CD8-positive, alpha-beta memory T cell (primary cell): ENCODE data around the gene NCOR2. TPM values are rescaled to one million over a fixed set of nuclear protein-coding genes. Genes with fewer than 3 reads are reported as not detected.

Experiments
- CTCF ChIA-PET: fragments of 350-600 bp; sonication (Branson Sonifier 250); formaldehyde crosslinking; loops from one replicate; lab custom pipeline; 2021; ENCODE audit warnings: antibody characterized with exemption; lab: Charles Lee
- POLR2A ChIA-PET: fragments of 350-600 bp; sonication (Branson Sonifier 250); formaldehyde crosslinking; loops from one replicate; lab custom pipeline; 2021; ENCODE audit warnings: antibody characterized with exemption; lab: Charles Lee
- DNase-seq, 5 donors: peaks; one replicate each; pipeline versions ENCODE4 v3.0.0 to v3.0.0-alpha.2; 2020 to 2022; ENCODE audit warnings: mixed read lengths in 1 of 5
- H3K27ac ChIP-seq: one replicate; pipeline ENCODE4 v1.7.0; 2013; ENCODE audit warnings: low read depth, mild to moderate bottlenecking, low read length, moderate library complexity
- H3K27me3 ChIP-seq: 2 replicates; pipeline ENCODE4 v1.7.0; 2013; ENCODE audit warnings: low read length, mild to moderate bottlenecking; ENCODE audit not compliant: insufficient read depth, poor library complexity, severe bottlenecking
- H3K36me3 ChIP-seq: 2 replicates; pipeline ENCODE4 v1.7.0; 2013; ENCODE audit warnings: mild to moderate bottlenecking, low read length, moderate library complexity; ENCODE audit not compliant: insufficient read depth
- H3K4me1 ChIP-seq: 2 replicates; pipeline ENCODE4 v1.7.0; 2013; ENCODE audit warnings: mild to moderate bottlenecking, low read length, moderate library complexity; ENCODE audit not compliant: insufficient read depth
- H3K4me3 ChIP-seq: 2 replicates; pipeline ENCODE4 v1.7.0; 2013; ENCODE audit warnings: mild to moderate bottlenecking, low read length
- H3K9me3 ChIP-seq: 2 replicates; pipeline ENCODE4 v1.7.0; 2013; ENCODE audit warnings: mild to moderate bottlenecking, low read length
- H3K27ac Mint-ChIP-seq, 8 donors: one replicate each; pipeline ENCODE4 v1.8.0; 2020 to 2021; ENCODE audit warnings: mixed read lengths in 8 of 8, mild to moderate bottlenecking in 6 of 8, inconsistent platforms in 3 of 8, moderate library complexity in 3 of 8
- H3K27me3 Mint-ChIP-seq, 2 donors: one replicate each; pipeline ENCODE4 v1.8.0; 2020 to 2021; ENCODE audit warnings: mixed read lengths in 2 of 2, mild to moderate bottlenecking in 1 of 2, moderate library complexity in 1 of 2
- H3K36me3 Mint-ChIP-seq, 3 donors: one replicate each; pipeline ENCODE4 v1.8.0; 2020 to 2021; ENCODE audit warnings: mixed read lengths in 3 of 3, inconsistent platforms in 1 of 3, mild to moderate bottlenecking in 1 of 3
- H3K4me1 Mint-ChIP-seq, 3 donors: one replicate each; pipeline ENCODE4 v1.8.0; 2020 to 2021; ENCODE audit warnings: mixed read lengths in 3 of 3, inconsistent platforms in 1 of 3, mild to moderate bottlenecking in 1 of 3
- H3K4me3 Mint-ChIP-seq, 7 donors: one replicate each; pipeline ENCODE4 v1.8.0; 2020 to 2021; ENCODE audit warnings: mixed read lengths in 7 of 7, mild to moderate bottlenecking in 6 of 7, moderate library complexity in 4 of 7, inconsistent platforms in 2 of 7
- H3K9me3 Mint-ChIP-seq, 5 donors: one replicate each; pipeline ENCODE4 v1.8.0; 2020 to 2022; ENCODE audit warnings: mixed read lengths in 5 of 5, mild to moderate bottlenecking in 3 of 5, moderate library complexity in 2 of 5, inconsistent platforms in 1 of 5
- polyA plus RNA-seq: library from polyadenylated mRNA; unstranded; fragments of 300-500 nt; fragmentation: Illumina TruSeq; gene quantifications from one replicate; pipeline ENCODE4 v1.2.3, GENCODE V29; 2021
- total RNA-seq, 2 experiments: library from RNA; stranded (reverse); gene quantifications; one replicate each; pipeline ENCODE4 v1.2.3, GENCODE V29; 2021

NCOR2 gene
- total and polyA plus RNA-seq, 3 experiments from 2014 or later: 16.7 to 97.4 (median 96.6) TPM

DNA sequence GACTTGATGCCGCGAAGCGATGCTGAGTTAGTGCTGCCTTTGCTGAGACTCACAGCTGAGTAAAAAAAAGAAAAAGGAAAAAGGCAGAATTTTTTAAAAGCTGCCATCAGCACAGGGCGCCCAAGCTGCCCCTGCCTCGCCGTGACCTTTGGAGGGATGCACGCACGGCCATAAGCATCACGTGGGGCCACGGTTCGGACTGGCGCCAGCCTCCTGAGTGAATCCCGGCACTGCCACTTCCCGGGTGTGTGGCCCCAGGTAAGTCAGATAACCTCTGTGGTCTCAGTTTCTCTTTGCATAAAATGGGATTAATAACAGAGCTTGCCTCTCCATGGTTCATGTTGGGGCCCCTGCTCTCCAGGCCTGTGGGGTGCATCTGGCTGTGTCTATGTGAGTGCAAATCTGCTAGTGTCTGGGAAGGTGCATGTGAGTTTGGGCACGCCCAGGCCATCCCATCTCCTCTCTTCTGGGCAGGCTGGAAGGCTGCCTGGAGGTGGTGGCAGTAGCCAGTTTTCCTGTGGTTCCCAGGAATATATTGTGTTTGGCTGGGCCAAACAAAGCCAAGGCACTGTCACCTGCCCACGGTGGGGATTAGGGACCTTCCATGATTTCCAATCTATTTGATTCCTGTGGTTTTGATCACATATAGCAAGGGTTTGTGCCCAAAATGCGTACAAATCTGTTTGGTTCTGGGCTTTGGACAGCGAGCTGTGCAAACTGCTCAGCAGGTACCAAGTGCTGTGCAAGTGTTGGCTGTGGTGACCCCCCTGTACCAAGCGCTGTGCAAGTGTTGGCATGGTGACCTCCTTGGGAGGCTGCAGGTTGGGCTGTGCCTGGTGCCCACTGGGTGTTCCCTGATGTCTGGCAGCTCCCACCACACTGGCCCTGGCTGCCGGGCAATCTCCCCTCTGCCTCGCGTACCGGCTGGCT is 43.5 kb upstream of the NCOR2 start:
- Mint-ChIP-seq H3K4me1 (peaks cover 24 to 37% (median 35%) of the 10 kb centered on the region in 3 donors), H3K4me3 (peak overlapping the region in 1 of 7 donors; percentile 37), H3K9me3 (no peaks in the 10 kb centered on the region), H3K27ac (no peak overlapping the region), H3K36me3 (peaks cover 0 to 2% (median 0%) of the 10 kb centered on the region in 3 donors), H3K27me3 (peaks cover 0 to 1% of the 10 kb centered on the region in 2 donors)
- Histone ChIP-seq H3K27ac (no peak overlapping the region), H3K4me3 (no peak overlapping the region), H3K27me3 (no peaks in the 10 kb centered on the region), H3K4me1 (peaks cover 30% of the 10 kb centered on the region), H3K9me3 (no peaks in the 10 kb centered on the region), H3K36me3 (no peaks in the 10 kb centered on the region)
- DNase-seq: no peak
- ChIA-PET CTCF (no interaction called here), POLR2A (no interaction called here)

DNA sequence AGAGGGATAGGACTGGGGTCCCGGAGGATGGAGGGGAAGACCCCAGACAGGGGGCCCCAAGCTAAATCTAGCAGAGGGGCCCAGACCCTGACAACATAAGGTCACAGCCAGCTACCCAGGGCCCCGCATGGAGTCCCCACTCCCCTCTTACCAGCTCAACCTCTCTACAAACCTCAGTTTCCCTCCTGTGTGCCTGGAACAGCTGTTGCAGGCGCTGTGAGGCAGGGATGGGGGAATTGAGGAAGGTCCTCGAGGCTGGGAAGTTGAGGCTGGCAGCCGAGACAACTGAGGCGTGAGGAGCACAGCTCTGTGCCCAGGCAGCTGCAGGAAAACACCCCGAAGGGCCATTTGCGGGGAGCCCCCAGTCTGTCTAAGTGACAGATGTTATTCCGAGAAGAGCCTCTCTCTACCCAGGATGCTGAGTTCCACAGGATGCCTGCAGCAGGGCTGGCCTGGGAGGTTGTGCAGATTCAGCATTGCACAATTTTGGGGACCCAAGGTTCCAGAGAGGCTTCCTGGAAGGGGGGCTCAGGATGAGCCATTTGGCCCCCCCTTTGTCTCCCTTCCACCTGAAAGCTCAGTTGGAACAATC is 42.7 kb upstream of the NCOR2 start:
- DNase-seq: peak in 1 of 5 donors; percentile 12
- Histone ChIP-seq H3K27ac (no peak overlapping the region), H3K4me1 (peaks cover 30% of the 10 kb centered on the region), H3K9me3 (no peaks in the 10 kb centered on the region), H3K27me3 (no peaks in the 10 kb centered on the region), H3K4me3 (no peak overlapping the region), H3K36me3 (no peaks in the 10 kb centered on the region)
- ChIA-PET CTCF (no interaction called here), POLR2A (interaction anchor here (0.6 kb wide), 1 partner anchor 217 kb away, joined by 3 read pairs; no protein-coding TSS in a partner anchor)
- H3K4me3 Mint-ChIP-seq: no peak overlapping the region
- peaks cover 24 to 37% (median 35%) of the 10 kb centered on the region in 3 donors for H3K4me1 Mint-ChIP-seq
- H3K9me3 Mint-ChIP-seq: no peaks in the 10 kb centered on the region
- peaks cover 0 to 1% of the 10 kb centered on the region in 2 donors for H3K27me3 Mint-ChIP-seq
- H3K36me3 Mint-ChIP-seq: peaks cover 0 to 2% (median 0%) of the 10 kb centered on the region in 3 donors
- H3K27ac Mint-ChIP-seq: peak overlapping the region in 1 of 8 donors; percentile 47

DNA sequence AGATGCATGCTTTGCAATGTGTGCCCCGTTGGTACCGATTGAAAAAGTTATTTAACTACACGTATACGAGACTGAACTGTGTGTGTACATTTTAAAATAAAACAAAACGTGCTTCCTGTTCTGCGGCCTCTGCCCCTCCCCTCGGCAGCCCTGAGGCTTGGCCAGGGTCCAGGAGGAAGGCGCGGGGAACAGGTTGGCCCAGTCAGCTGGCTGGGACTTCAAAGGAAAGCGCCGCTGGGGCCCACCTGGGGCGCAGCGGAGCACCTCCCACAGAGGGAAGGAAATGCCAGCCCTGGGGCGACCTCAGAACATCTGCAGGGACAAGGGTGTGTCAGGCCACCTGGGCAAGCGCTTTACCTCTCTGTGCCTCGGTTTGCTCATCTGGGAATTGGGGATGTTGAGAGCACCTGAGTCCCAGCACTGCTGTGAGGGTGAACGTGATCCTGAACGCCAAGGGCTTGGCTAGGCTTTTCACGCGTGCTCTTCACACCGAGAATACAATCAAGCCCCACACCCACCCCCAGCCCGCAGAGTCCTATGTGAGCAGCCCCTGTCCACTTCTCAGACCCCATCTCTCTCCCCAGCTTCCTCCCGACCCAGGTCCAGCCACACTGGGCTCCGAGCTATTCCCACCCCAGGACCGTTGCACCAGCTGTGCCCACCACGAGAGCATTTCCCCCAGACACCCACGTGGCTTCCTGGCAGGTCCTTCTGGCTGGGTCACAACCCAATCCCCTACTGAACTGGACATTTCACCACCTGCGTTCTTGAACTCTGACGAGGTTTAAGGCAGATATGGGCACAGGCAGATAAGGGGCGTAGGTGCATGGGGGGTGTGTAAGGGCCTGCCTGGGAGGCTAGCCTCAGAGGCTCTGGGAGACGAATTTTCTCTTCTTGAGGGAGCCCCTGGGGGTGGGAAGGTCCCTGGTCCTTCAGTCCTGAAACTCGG is 41.9 kb upstream of the NCOR2 start:
- H3K9me3 ChIP-seq: no peaks in the 10 kb centered on the region
- peak overlapping the region; percentile 32 for H3K4me3 ChIP-seq
- peak overlapping the region in 7 of 8 donors; percentile 31 to 84 (median 55) for H3K27ac Mint-ChIP-seq
- H3K36me3 ChIP-seq: no peaks in the 10 kb centered on the region
- H3K36me3 Mint-ChIP-seq: peaks cover 0 to 2% (median 0%) of the 10 kb centered on the region in 3 donors
- peaks cover 0 to 1% of the 10 kb centered on the region in 2 donors for H3K27me3 Mint-ChIP-seq
- H3K27me3 ChIP-seq: no peaks in the 10 kb centered on the region
- no peaks in the 10 kb centered on the region for H3K9me3 Mint-ChIP-seq
- peak overlapping the region; percentile 56 to 85 (median 74) for H3K4me3 Mint-ChIP-seq
- peaks cover 30% of the 10 kb centered on the region for H3K4me1 ChIP-seq
- ChIA-PET CTCF (no interaction called here), POLR2A (interaction anchor here (0.6 kb wide), 1 partner anchor 216 kb away, joined by 3 read pairs; no protein-coding TSS in a partner anchor)
- H3K4me1 Mint-ChIP-seq: peaks cover 24 to 37% (median 35%) of the 10 kb centered on the region in 3 donors
- no peak overlapping the region for H3K27ac ChIP-seq
- DNase-seq: peak; percentile 68 to 94 (median 88)

DNA sequence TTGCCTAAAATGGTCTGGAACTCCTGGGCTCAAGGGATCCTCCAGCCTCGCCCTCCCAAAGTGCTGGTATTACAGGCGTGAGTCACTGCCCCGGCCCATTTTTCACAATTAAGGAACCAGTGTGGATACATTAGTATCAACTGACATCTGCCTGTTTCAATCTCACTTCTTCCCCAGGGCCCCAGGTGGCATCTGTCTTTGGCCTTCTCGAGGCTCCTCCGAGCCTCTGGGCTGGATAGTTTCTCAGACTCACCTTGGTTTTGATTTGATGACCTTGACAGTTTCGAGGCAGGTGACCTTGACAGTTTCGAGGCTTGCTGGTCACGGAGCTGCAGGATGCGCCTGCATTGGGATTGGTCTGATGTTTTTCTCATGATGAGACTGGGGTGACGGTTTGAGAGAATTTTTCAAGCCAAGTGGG is 41.0 kb upstream of the NCOR2 start:
- Mint-ChIP-seq H3K27me3 (peaks cover 0 to 1% of the 10 kb centered on the region in 2 donors), H3K9me3 (no peaks in the 10 kb centered on the region), H3K27ac (peak overlapping the region in 5 of 8 donors; percentile 31 to 82 (median 55)), H3K4me1 (peaks cover 24 to 37% (median 35%) of the 10 kb centered on the region in 3 donors), H3K4me3 (peak overlapping the region; percentile 56 to 85 (median 74)), H3K36me3 (peaks cover 0 to 2% (median 0%) of the 10 kb centered on the region in 3 donors)
- peak overlapping the region; percentile 32 for H3K4me3 ChIP-seq
- H3K9me3 ChIP-seq: no peaks in the 10 kb centered on the region
- no peak for DNase-seq
- H3K27ac ChIP-seq: no peak overlapping the region
- peaks cover 30% of the 10 kb centered on the region for H3K4me1 ChIP-seq
- POLR2A ChIA-PET: no interaction called here
- CTCF ChIA-PET: no interaction called here
- no peaks in the 10 kb centered on the region for H3K36me3 ChIP-seq
- no peaks in the 10 kb centered on the region for H3K27me3 ChIP-seq

DNA sequence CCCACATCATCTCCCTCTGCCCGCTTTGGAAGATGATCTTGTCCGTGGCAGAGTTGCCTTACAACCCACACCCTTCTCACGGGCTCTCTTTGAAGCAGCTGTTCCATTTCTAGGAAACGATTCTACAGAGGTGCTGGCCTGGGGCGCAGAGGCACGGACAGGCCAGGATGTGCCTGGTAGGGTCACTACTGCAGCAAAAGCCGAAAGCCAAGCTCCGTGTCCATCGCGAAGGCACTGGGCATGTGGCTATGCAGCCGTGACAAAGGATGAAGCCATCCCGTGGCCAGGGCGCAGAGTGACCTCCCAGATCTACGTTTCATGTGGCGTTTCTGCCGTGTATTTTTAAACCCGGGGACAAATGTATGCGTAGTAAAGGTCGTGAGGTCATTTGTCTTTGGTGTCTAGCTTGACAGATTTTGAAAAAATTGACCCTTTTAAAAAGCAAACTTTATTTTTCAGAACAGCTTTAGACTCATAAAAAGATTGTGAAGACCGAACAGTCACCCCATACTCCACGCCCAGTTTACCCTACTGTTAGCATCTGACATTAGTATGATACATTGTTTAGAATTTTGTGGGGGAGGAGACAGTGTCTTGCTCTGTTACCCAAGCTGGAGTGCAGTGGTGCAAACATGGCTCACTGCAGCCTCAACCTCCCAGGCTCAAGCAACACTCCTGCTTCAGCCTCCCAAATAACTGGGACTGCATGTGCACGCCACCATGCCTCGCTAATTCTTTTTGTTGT is 40.4 kb upstream of the NCOR2 start:
- H3K9me3 ChIP-seq: no peaks in the 10 kb centered on the region
- no peaks in the 10 kb centered on the region for H3K36me3 ChIP-seq
- peak overlapping the region in 1 of 8 donors; percentile 75 for H3K27ac Mint-ChIP-seq
- no peak overlapping the region for H3K4me3 ChIP-seq
- peaks cover 30% of the 10 kb centered on the region for H3K4me1 ChIP-seq
- POLR2A ChIA-PET: no interaction called here
- no peaks in the 10 kb centered on the region for H3K9me3 Mint-ChIP-seq
- no peak for DNase-seq
- H3K4me3 Mint-ChIP-seq: peak overlapping the region in 4 of 7 donors; percentile 70 to 85 (median 78)
- no peaks in the 10 kb centered on the region for H3K27me3 ChIP-seq
- CTCF ChIA-PET: no interaction called here
- H3K27ac ChIP-seq: no peak overlapping the region
- H3K27me3 Mint-ChIP-seq: peaks cover 0 to 1% of the 10 kb centered on the region in 2 donors
- H3K4me1 Mint-ChIP-seq: peaks cover 23 to 37% (median 35%) of the 10 kb centered on the region in 3 donors
- H3K36me3 Mint-ChIP-seq: no peaks in the 10 kb centered on the region

DNA sequence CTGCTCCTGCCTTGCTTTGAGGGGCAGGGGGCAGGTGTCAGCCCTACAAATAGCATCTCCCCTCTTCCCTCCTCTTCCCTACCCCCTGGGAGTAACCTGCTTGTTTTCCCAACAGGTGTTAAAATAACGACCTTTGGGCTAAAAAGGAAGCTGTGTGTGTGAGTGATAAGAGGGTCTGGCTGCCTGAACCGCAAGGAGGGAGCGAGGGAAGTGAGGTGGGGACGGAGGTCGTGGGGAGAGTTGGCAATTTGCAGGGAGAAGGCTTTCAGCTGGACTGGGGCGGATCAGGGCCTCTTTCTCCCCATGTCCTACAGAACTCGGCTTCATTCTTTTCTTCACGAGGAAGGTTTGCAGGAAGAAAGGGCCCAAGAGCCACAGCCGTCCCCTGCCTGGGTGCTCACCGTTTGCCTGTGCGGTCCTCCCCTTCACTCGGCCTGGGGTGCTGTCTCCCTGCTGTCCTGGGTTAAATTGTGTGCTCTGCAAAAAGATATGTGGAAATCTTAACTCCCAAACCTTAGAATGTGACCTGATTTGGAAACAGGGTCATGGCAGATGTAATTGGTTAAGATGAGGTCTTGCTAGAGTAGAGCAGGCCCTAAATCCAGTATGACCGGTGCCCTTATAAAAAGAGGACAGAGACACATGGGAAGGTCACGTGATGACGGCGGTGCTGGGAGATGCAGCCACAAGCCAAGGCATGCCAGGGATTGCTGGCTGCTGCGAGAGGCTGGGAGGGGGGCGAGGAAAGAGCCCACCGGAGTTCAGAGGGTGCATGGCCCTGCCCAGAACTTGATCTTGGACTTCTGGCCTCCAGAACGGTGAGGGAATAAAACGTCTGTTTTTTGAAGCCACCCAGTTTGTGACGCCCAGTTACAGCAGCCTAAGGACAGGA is 38.7 kb upstream of the NCOR2 start:
- ChIA-PET CTCF (no interaction called here), POLR2A (no interaction called here)
- Mint-ChIP-seq H3K4me1 (peaks cover 20 to 30% (median 30%) of the 10 kb centered on the region in 3 donors), H3K4me3 (peak overlapping the region in 1 of 7 donors; percentile 37), H3K9me3 (no peaks in the 10 kb centered on the region), H3K27me3 (peaks cover 0 to 1% of the 10 kb centered on the region in 2 donors), H3K27ac (no peak overlapping the region), H3K36me3 (no peaks in the 10 kb centered on the region)
- peaks cover 30% of the 10 kb centered on the region for H3K4me1 ChIP-seq
- no peak for DNase-seq
- no peak overlapping the region for H3K27ac ChIP-seq
- no peaks in the 10 kb centered on the region for H3K36me3 ChIP-seq
- H3K27me3 ChIP-seq: no peaks in the 10 kb centered on the region
- no peaks in the 10 kb centered on the region for H3K9me3 ChIP-seq
- no peak overlapping the region for H3K4me3 ChIP-seq
